Germinal center (tissue), 1 donor: Measurements from ENCODE around the gene CCDC28A.
"Not testable (repeated sequence)": the region's sequence is repeated elsewhere in the genome, so short reads cannot be mapped to it uniquely, and the experiment has no call there.

Experiments used
- DNase-seq: peaks from one replicate; pipeline ENCODE4 v3.0.0; 2012; ENCODE audit warnings: mixed read lengths, low spot score

The CCDC28A gene

GRCh38 chr6:138773177-138774091, at the start of gene CCDC28A:
CCDC28A (plus strand) TSS chr6:138773769; CDS start chr6:138776121, 2,352 bp downstream.
- DNase-seq = peak; percentile 92

GRCh38 chr6:138724015-138724414, 49.6 kb upstream of the CCDC28A start:
- no peak for DNase-seq

- no peak for DNase-seq
These were observed 47.4 kb upstream of the CCDC28A start for GRCh38 chr6:138726066-138726756.

- no peak for DNase-seq
These were observed 46.8 kb upstream of the CCDC28A start for GRCh38 chr6:138726757-138727097.

- DNase-seq = no peak
These were observed 46.4 kb upstream of the CCDC28A start for GRCh38 chr6:138727182-138727581.

GRCh38 chr6:138728662-138729061, 44.9 kb upstream of the CCDC28A start:
- DNase-seq = no peak

GRCh38 chr6:138730037-138730436, 43.5 kb upstream of the CCDC28A start:
- DNase-seq = not testable (repeated sequence)

GRCh38 chr6:138734585-138734984, 39.0 kb upstream of the CCDC28A start:
- no peak for DNase-seq

GRCh38 chr6:138736640-138737039, 36.9 kb upstream of the CCDC28A start:
- no peak for DNase-seq

- DNase-seq = no peak
These were observed 21.6 kb upstream of the CCDC28A start for GRCh38 chr6:138752017-138752416.

- DNase-seq = no peak
These were observed 16.4 kb upstream of the CCDC28A start for GRCh38 chr6:138757136-138757535.

- DNase-seq = peak; percentile 36
These were observed 7.5 kb upstream of the CCDC28A start for GRCh38 chr6:138765896-138766655.

GRCh38 chr6:138769102-138769676, 4.4 kb upstream of the CCDC28A start:
- DNase-seq = no peak

GRCh38 chr6:138772596-138773176, 883 bp upstream of the CCDC28A start:
- DNase-seq = peak; percentile 8

- DNase-seq = no peak
These were observed 801 bp downstream of the CCDC28A start for GRCh38 chr6:138774370-138774769.

- DNase-seq = no peak
These were observed 3.1 kb downstream of the CCDC28A start for GRCh38 chr6:138776659-138777058.

GRCh38 chr6:138778331-138778730, 4.8 kb downstream of the CCDC28A start:
- no peak for DNase-seq

- DNase-seq = no peak
These were observed 8.7 kb downstream of the CCDC28A start for GRCh38 chr6:138782243-138782642.

GRCh38 chr6:138785079-138785478, 11.5 kb downstream of the CCDC28A start:
- no peak for DNase-seq

GRCh38 chr6:138785980-138786379, 12.4 kb downstream of the CCDC28A start:
- no peak for DNase-seq

GRCh38 chr6:138787138-138787537, 13.6 kb downstream of the CCDC28A start:
- DNase-seq = no peak
